GM12873 (cell line): Measurements from ENCODE around the gene ARHGEF7.

Experiments used
- TF ChIP-seq, protein P1 (sequence below): IDR thresholded peaks from 2 replicates; pipeline ENCODE4 v1.5.1; 2012; ENCODE audit warnings: low read depth, mild to moderate bottlenecking, moderate library complexity, low read length, control low read depth; ENCODE audit not compliant: insufficient read depth; ENCODE audit errors: missing control alignments

The ARHGEF7 gene

DNA sequence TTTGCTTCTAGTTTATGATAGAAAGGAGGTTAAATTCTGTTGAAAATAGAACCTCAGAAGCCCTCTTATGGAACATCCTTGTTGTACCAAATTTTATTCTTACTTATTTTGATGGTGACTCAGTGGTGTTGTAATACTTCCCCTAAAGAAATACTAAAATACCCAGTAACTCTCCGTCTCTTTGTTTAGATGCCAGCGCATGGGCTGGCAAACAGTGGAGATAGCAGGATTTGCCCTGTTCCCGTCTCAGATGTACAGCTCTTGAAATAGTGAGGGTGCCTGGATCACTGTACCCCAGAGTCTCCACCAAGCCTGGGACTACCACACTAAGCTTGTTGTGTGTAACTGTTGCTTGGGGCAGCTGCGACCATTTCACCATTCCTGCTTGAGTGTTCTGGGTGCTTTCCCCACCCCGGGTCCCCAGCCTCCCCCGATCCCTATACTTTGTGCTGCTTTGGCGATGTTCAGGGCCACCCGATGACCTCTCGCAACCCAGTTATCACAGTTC lies 138.3 kb downstream of the ARHGEF7 start:
- TF ChIP-seq, protein P1, sequence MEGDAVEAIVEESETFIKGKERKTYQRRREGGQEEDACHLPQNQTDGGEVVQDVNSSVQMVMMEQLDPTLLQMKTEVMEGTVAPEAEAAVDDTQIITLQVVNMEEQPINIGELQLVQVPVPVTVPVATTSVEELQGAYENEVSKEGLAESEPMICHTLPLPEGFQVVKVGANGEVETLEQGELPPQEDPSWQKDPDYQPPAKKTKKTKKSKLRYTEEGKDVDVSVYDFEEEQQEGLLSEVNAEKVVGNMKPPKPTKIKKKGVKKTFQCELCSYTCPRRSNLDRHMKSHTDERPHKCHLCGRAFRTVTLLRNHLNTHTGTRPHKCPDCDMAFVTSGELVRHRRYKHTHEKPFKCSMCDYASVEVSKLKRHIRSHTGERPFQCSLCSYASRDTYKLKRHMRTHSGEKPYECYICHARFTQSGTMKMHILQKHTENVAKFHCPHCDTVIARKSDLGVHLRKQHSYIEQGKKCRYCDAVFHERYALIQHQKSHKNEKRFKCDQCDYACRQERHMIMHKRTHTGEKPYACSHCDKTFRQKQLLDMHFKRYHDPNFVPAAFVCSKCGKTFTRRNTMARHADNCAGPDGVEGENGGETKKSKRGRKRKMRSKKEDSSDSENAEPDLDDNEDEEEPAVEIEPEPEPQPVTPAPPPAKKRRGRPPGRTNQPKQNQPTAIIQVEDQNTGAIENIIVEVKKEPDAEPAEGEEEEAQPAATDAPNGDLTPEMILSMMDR, result no peak

- TF ChIP-seq, protein P1, result no peak
These were observed 140.2 kb downstream of the ARHGEF7 start for GRCh38 chr13:111255228-111255790.

GRCh38 chr13:111256458-111256857 lies 141.3 kb downstream of the ARHGEF7 start:
- TF ChIP-seq, protein P1, result no peak

GRCh38 chr13:111256946-111257345 lies 141.8 kb downstream of the ARHGEF7 start:
- TF ChIP-seq, protein P1, result no peak

GRCh38 chr13:111258637-111259036 lies 143.5 kb downstream of the ARHGEF7 start:
- TF ChIP-seq, protein P1, result no peak

- TF ChIP-seq, protein P1, result no peak
These were observed 143.9 kb downstream of the ARHGEF7 start for GRCh38 chr13:111259058-111259457.

DNA sequence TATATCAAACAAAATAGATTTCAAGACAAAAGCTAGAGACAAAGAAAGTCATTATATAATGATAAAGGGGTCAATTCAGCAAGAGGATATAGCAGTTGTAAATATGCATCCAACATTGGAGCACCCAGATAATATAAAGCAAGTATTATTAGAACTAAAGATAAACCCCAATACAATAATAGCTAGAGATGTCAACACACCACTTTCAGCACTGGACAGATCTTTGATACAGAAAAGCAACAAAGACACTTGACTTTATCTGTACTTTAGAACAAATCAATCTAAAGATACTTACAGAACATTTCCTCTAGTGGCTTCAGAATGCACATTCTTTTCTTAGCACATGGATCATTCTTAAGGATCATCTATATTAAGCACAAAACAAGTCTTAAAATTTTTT lies 146.2 kb downstream of the ARHGEF7 start:
- TF ChIP-seq, protein P1, result no peak
